ENCODE measurements around the gene CELA2B. TPM values are rescaled to one million over a fixed set of nuclear protein-coding genes. Genes with fewer than 3 reads are reported as not detected.

Gene CELA2B
- total RNA-seq, 1 donor from 2014 or later, result not detected

GRCh38 chr1:15524021-15524282 is 48.0 kb downstream of the CELA2B start, which contains the start of gene CASP9:
TSS of gene CASP9 (minus strand) at chr1:15524215. CDS start at chr1:15524200, 15 bp downstream.
- peak within 1 kb of the TSS; percentile 93 for H3K4me3 ChIP-seq
- H3K27ac ChIP-seq (replicated peaks), result peak within 1 kb of the TSS; percentile 98
- DNase-seq, result no peak
- H3K36me3 ChIP-seq, result no peaks in the 10 kb centered on the region
- H3K4me1 ChIP-seq, result peaks cover 49% of the 10 kb centered on the region
- no peaks in the 10 kb centered on the region for H3K27me3 ChIP-seq (ENCODE audit: low read depth)
- TF ChIP-seq CTCF (IDR thresholded peaks at IDR 0.05; ENCODE audit: borderline replicate concordance), result peak; percentile 23
- intact Hi-C loops (cut with micrococcal nuclease), result no loop called here
- H3K9me3 ChIP-seq (replicated peaks), result no peaks in the 10 kb centered on the region

- intact Hi-C loops (cut with micrococcal nuclease), result no loop called here
- no peaks in the 10 kb centered on the region for H3K36me3 ChIP-seq
- no peaks in the 10 kb centered on the region for H3K27me3 ChIP-seq (ENCODE audit: low read depth)
- TF ChIP-seq CTCF (IDR thresholded peaks at IDR 0.05; ENCODE audit: borderline replicate concordance), result no peak
- H3K4me1 ChIP-seq, result peaks cover 49% of the 10 kb centered on the region
- H3K4me3 ChIP-seq, result peak overlapping the region; percentile 93
- H3K27ac ChIP-seq (replicated peaks), result peak overlapping the region; percentile 98
- no peaks in the 10 kb centered on the region for H3K9me3 ChIP-seq (replicated peaks)
- DNase-seq, result peak; percentile 100
Observed at GRCh38 chr1:15524283-15525049, 48.6 kb downstream of the CELA2B start.

- intact Hi-C loops (cut with micrococcal nuclease), result no loop called here
- no peaks in the 10 kb centered on the region for H3K36me3 ChIP-seq
- H3K27ac ChIP-seq (replicated peaks), result peak overlapping the region; percentile 98
- no peaks in the 10 kb centered on the region for H3K9me3 ChIP-seq (replicated peaks)
- DNase-seq, result peak; percentile 99
- no peak for TF ChIP-seq CTCF (IDR thresholded peaks at IDR 0.05; ENCODE audit: borderline replicate concordance)
- peaks cover 44% of the 10 kb centered on the region for H3K4me1 ChIP-seq
- peak overlapping the region; percentile 93 for H3K4me3 ChIP-seq
- H3K27me3 ChIP-seq (ENCODE audit: low read depth), result no peaks in the 10 kb centered on the region
Observed at GRCh38 chr1:15525050-15526020, 49.4 kb downstream of the CELA2B start.

GRCh38 chr1:15526021-15526489 is 50.2 kb downstream of the CELA2B start:
- Histone ChIP-seq H3K27me3 (ENCODE audit: low read depth) (no peaks in the 10 kb centered on the region), H3K9me3 (replicated peaks) (no peaks in the 10 kb centered on the region), H3K4me1 (peaks cover 44% of the 10 kb centered on the region), H3K36me3 (peaks cover 7% of the 10 kb centered on the region), H3K4me3 (peak overlapping the region; percentile 93), H3K27ac (replicated peaks) (peak overlapping the region; percentile 98)
- TF ChIP-seq CTCF (IDR thresholded peaks at IDR 0.05; ENCODE audit: borderline replicate concordance), result no peak
- intact Hi-C loops (cut with micrococcal nuclease), result no loop called here
- no peak for DNase-seq

- H3K4me1 ChIP-seq, result peaks cover 44% of the 10 kb centered on the region
- peak within 1 kb of the TSS; percentile 98 for H3K27ac ChIP-seq (replicated peaks)
- intact Hi-C loops (cut with micrococcal nuclease), result no loop called here
Observed at GRCh38 chr1:15526490-15527339, 50.8 kb downstream of the CELA2B start, which contains the start of gene DNAJC16. TSS of gene DNAJC16 (plus strand) at chr1:15526848. CDS start at chr1:15529106, 2,258 bp downstream.

More at GRCh38 chr1:15526490-15527339, 50.8 kb downstream of the CELA2B start, which contains the start of gene DNAJC16:
- H3K4me3 ChIP-seq, result peak within 1 kb of the TSS; percentile 93
- peak; percentile 28 for TF ChIP-seq CTCF (IDR thresholded peaks at IDR 0.05; ENCODE audit: borderline replicate concordance)
- peak; percentile 98 for DNase-seq
- H3K36me3 ChIP-seq, result peaks cover 12% of the 10 kb centered on the region
- H3K27me3 ChIP-seq (ENCODE audit: low read depth), result no peaks in the 10 kb centered on the region
- no peaks in the 10 kb centered on the region for H3K9me3 ChIP-seq (replicated peaks)
